Activated T-cell treated with anti-CD3 and anti-CD28 coated beads, Interleukin-2, amount 50 U/mL, for 24 hours (primary cell): Measurements from ENCODE around the gene QTRT2.

Source experiments
- DNase-seq: peaks from one replicate; pipeline ENCODE4 v3.0.0-alpha.2; 2020
- H3K27ac Mint-ChIP-seq: 2 replicates; pipeline ENCODE4 v1.8.0; 2020; ENCODE audit warnings: mild to moderate bottlenecking, mixed read lengths
- H3K27me3 Mint-ChIP-seq: 2 replicates; pipeline ENCODE4 v1.8.0; 2020; ENCODE audit warnings: mixed read lengths
- H3K36me3 Mint-ChIP-seq: 2 replicates; pipeline ENCODE4 v1.8.0; 2020; ENCODE audit warnings: low read depth, mixed read lengths
- H3K4me1 Mint-ChIP-seq: 2 replicates; pipeline ENCODE4 v1.8.0; 2020; ENCODE audit warnings: low read depth, mixed read lengths
- H3K4me3 Mint-ChIP-seq: 2 replicates; pipeline ENCODE4 v1.8.0; 2020; ENCODE audit warnings: mild to moderate bottlenecking, moderate library complexity, mixed read lengths
- H3K9me3 Mint-ChIP-seq: 2 replicates; pipeline ENCODE4 v1.8.0; 2020; ENCODE audit warnings: mixed read lengths

QTRT2 gene

DNA sequence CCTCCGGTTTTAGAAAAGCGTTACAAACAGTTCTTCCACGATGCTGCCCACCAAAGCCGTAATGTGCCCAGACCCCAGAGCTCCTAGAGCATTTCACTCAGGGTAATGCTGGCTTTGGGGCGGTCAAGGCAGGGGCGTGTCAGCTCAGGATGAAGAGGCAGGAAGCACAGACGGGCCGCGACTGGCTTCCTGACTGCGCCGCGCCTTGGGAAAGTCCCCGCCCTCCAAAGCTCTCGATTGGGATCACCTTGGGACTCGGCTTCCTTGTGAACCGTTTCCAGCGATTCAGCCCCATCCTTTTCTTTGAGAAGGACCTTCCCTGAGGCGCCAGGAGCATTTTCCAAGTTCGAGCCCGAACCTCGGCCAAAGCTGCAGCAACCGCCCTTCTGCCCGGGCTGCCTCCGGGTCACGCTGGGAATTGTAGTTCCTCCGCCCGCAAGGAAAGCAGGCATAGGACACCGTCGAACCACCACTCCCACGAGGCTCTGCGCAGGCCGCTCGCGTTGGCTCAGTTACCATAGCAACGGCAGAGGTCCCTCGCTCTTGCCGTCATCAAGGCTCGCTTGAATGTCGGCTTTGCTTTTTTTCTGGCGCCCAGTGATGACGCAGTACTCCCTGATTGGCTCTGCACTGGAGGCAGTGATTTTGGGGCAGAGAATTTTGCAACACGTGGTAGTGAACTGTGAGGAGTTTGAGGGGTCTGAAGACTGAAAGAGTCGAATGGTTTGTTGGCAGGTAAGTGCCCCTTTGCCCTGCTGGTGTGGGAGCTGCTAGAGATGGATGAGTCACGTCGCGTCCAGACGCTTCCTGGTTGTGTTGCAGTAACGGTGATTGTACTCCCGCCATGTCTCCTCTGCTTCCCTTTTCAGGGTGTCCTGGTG lies at the start of gene QTRT2, which contains the start of gene CCDC191:
Gene QTRT2, plus strand, starts transcription at position 608 of the 881 bp plus-strand sequence. CDS start 8,521 bp downstream, outside the sequence.
Gene CCDC191, minus strand, starts transcription at position 397 of the 881 bp plus-strand sequence. Its CDS starts 60 bp downstream, at position 337.
- peak within 1 kb of the TSS; percentile 99 for H3K27ac Mint-ChIP-seq
- no peaks in the 10 kb centered on the region for H3K27me3 Mint-ChIP-seq
- H3K9me3 Mint-ChIP-seq = no peaks in the 10 kb centered on the region
- H3K4me3 Mint-ChIP-seq = peak within 1 kb of the TSS; percentile 95
- DNase-seq = peak; percentile 95
- peaks cover 51% of the 10 kb centered on the region for H3K36me3 Mint-ChIP-seq
- peaks cover 44% of the 10 kb centered on the region for H3K4me1 Mint-ChIP-seq

DNA sequence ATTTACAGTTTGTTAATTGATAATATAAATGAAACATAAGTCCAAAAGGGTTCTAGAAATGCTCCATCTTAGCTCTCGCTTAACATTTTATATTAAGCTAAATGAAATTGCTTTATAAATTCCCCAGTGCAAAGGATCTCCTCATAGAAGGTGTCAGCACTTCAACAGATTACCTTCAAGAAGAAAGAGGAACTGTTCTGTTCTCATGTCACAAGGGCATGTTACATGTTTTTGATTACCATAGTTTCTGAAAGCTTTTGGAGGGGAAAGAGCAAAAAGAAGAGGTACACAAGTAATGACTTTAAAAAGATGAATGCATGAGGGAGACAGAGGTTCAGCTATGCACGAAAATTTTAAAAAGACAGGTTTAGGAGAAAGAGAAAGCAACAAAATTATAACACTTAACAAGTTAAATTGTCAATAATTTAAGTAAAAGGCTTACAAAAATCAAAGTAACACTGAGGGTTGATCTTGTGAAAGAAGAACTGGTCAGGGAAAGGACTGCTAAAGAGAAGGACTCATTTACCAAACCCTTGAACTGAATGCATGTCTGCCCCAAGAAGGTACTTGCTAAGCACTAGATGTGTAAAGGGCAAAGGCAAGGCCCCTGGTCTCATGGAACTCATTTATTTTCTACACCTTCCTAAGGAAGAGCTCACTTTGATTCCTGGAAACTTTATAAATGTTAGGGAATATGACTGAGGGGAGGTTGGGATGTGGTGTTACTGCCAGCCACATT lies 45.3 kb upstream of the QTRT2 start:
- Mint-ChIP-seq H3K9me3 (no peaks in the 10 kb centered on the region), H3K4me1 (no peaks in the 10 kb centered on the region), H3K4me3 (no peak overlapping the region), H3K27me3 (no peaks in the 10 kb centered on the region), H3K27ac (no peak overlapping the region), H3K36me3 (peaks cover 1% of the 10 kb centered on the region)
- no peak for DNase-seq

DNA sequence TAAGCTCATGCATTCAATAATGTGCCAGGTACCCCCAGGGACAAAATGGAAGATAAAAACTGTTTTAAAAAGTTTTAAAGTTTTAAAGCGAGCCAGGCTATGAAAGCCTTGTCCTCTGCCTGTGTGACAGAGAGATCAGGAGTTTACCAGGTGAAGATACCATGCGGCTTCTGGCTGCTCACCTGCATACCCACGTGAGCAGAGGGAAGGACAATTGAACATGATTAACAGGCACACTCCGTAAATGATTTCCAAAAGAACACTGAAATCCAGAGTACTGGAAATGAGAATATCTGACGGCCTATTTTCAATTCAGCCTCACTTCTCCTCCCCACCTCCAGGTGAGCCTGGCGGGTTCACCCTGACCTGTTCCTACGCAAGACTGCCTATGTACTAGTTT lies 42.3 kb upstream of the QTRT2 start:
- H3K4me1 Mint-ChIP-seq = no peaks in the 10 kb centered on the region
- no peak overlapping the region for H3K27ac Mint-ChIP-seq
- H3K9me3 Mint-ChIP-seq = no peaks in the 10 kb centered on the region
- no peak for DNase-seq
- H3K27me3 Mint-ChIP-seq = no peaks in the 10 kb centered on the region
- no peaks in the 10 kb centered on the region for H3K36me3 Mint-ChIP-seq
- H3K4me3 Mint-ChIP-seq = no peak overlapping the region

DNA sequence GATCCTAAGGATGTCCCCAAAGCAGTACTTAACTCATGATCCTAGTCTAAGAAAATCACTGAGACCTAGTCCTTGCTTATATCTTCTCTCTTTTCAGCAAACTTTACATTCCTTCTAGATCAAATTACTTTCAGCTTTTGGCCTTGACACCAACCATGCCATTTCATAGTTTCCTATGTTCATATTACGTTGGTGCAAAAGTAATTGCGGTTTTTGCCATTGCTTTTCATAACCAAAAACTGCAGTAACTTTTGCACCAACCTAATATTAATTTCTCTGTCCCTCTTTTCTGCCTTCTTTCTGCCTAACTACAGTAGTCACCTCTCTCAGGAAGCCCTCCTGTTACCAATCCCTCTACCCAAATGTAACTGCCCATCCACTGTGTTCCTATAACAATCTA lies 37.1 kb upstream of the QTRT2 start:
- no peaks in the 10 kb centered on the region for H3K27me3 Mint-ChIP-seq
- no peak for DNase-seq
- no peaks in the 10 kb centered on the region for H3K36me3 Mint-ChIP-seq
- no peak overlapping the region for H3K27ac Mint-ChIP-seq
- H3K4me1 Mint-ChIP-seq = peaks cover 7% of the 10 kb centered on the region
- no peak overlapping the region for H3K4me3 Mint-ChIP-seq
- H3K9me3 Mint-ChIP-seq = no peaks in the 10 kb centered on the region

DNA sequence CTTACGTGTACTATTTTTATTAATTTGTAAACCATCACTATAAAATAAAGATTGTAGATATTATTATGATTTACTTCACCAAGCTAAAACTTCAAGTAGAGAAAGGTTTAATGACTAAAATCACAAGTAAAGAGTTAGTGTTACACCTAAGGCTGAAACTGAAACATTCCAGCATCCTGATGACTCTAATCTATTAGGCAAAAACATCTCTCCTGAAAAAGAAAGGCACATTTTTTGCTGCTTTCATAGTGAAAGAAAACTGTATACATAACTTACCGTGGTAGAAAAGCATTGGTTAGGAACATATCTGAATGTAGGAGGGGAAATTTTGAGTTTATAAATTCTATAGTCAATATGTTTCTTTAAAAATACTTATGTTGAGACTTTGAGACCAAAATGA lies 35.6 kb upstream of the QTRT2 start:
- Mint-ChIP-seq H3K4me3 (no peak overlapping the region), H3K27ac (peak overlapping the region; percentile 68), H3K36me3 (no peaks in the 10 kb centered on the region), H3K9me3 (no peaks in the 10 kb centered on the region), H3K27me3 (no peaks in the 10 kb centered on the region), H3K4me1 (peaks cover 7% of the 10 kb centered on the region)
- DNase-seq = no peak

DNA sequence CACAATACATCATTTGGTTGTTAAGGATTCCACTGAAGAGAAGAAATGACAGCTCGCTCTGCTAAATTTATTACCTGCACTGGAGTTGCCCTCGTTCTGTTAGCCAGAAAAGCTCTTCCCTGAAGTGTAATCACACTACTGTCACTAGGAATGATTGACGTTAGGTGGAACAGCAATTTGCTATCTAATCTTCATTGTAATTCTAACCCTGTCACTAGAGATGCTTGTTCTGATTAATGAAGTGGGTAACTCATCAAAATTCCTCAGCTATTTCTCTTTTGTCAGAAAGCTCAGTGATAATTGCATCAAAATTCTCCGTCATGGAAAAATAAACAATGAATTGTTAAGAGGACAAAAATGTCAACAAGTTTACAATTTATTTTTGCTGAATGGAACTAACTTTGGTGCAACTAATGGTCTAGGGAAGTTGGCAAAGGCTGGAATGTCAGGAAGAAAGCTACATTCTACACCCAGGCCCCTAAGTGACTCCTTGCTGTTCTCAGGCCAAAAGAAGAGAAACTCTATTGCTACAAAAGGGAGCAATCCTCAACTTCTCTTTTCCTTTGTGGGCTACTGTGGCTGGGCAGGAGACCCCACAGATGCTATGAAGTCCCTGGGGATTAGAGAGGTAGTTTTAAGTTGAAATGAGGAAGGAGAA lies 34.3 kb upstream of the QTRT2 start:
- no peak overlapping the region for H3K4me3 Mint-ChIP-seq
- no peaks in the 10 kb centered on the region for H3K27me3 Mint-ChIP-seq
- H3K36me3 Mint-ChIP-seq = no peaks in the 10 kb centered on the region
- H3K4me1 Mint-ChIP-seq = peaks cover 7% of the 10 kb centered on the region
- no peak overlapping the region for H3K27ac Mint-ChIP-seq
- H3K9me3 Mint-ChIP-seq = no peaks in the 10 kb centered on the region
- DNase-seq = no peak

DNA sequence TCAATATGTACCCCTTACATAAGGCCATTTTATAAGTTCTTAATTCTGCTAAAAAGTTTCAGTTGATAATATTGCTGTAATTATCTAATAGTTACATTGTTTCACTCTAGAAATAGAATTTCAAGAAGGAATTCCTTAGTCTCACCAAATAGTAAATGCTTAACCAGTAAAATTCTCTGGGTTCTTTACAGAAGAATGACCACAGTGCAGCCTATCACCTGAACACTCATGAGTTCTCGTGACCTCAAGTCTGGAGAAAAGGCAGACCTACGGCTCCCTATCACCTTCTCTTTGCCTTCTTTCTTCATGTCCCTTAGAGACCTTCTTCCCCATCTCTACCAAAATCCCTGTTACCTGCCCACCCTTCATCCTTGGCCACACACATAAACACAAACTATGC lies 31.1 kb upstream of the QTRT2 start:
- Mint-ChIP-seq H3K4me3 (no peak overlapping the region), H3K27ac (no peak overlapping the region), H3K27me3 (no peaks in the 10 kb centered on the region), H3K9me3 (no peaks in the 10 kb centered on the region), H3K36me3 (peaks cover 3% of the 10 kb centered on the region), H3K4me1 (peaks cover 5% of the 10 kb centered on the region)
- no peak for DNase-seq

DNA sequence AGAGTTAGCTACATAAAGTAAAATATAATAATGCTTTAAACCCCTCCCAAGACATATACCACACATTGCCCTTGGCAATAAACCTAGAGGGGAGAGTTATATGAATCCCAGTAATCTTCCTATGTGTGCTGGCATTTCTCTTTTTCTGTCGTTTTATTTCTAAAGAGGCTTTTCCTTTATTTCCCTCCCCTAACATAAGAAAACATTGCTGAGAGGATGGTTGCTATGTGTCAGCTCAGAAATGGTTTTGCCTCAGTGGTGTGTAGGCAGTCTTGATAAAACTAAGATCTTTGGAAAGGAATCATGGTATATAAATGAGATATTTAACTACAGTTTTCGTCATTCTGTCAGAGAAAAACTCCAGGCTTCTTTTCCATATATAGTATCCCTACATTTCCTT lies 30.2 kb upstream of the QTRT2 start:
- H3K27ac Mint-ChIP-seq = no peak overlapping the region
- no peak overlapping the region for H3K4me3 Mint-ChIP-seq
- DNase-seq = no peak
- H3K36me3 Mint-ChIP-seq = peaks cover 3% of the 10 kb centered on the region
- no peaks in the 10 kb centered on the region for H3K9me3 Mint-ChIP-seq
- H3K4me1 Mint-ChIP-seq = peaks cover 2% of the 10 kb centered on the region
- H3K27me3 Mint-ChIP-seq = no peaks in the 10 kb centered on the region

DNA sequence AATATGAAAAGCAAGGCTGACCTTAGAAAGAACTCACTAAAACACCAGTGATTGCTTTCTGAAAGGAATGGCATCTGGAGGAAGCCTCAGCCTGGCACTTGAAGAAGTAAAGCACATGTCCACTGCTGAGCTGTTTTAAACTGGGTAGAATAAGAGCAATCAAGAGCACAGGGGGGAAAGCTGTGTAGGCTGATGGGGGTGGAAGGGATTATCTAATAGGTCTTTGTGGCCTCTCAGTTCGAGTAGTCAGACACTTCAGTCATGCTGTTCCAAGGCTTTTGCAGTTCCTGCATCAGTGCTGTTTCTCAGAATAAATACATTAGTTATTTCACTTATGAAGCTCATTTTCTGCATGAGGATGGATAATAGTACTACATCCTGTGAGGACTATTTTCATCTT lies 22.8 kb upstream of the QTRT2 start:
- H3K27me3 Mint-ChIP-seq = no peaks in the 10 kb centered on the region
- peak overlapping the region; percentile 27 for H3K27ac Mint-ChIP-seq
- H3K36me3 Mint-ChIP-seq = peaks cover 17% of the 10 kb centered on the region
- no peaks in the 10 kb centered on the region for H3K9me3 Mint-ChIP-seq
- peaks cover 2% of the 10 kb centered on the region for H3K4me1 Mint-ChIP-seq
- no peak for DNase-seq
- no peak overlapping the region for H3K4me3 Mint-ChIP-seq

DNA sequence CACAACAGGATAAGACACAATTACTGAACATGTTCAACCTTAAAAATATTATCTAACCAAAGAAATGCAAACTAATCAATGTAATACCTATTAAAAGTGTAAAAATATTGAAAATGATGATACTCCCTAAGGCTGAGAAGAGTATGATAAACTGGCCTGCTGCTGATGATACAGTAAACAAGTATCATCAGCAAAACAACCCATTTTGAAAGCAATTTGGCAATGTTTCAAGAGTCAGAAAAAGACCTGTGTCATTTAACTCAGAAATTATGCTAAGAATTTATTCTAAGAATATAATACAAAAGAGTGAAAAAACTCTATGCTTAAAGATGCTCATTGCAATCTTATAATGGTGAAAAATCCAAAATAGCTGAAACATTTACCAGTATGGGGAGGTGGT lies 22.3 kb upstream of the QTRT2 start:
- H3K4me1 Mint-ChIP-seq = peaks cover 2% of the 10 kb centered on the region
- no peaks in the 10 kb centered on the region for H3K27me3 Mint-ChIP-seq
- H3K27ac Mint-ChIP-seq = no peak overlapping the region
- no peak overlapping the region for H3K4me3 Mint-ChIP-seq
- no peak for DNase-seq
- H3K36me3 Mint-ChIP-seq = peaks cover 15% of the 10 kb centered on the region
- no peaks in the 10 kb centered on the region for H3K9me3 Mint-ChIP-seq

DNA sequence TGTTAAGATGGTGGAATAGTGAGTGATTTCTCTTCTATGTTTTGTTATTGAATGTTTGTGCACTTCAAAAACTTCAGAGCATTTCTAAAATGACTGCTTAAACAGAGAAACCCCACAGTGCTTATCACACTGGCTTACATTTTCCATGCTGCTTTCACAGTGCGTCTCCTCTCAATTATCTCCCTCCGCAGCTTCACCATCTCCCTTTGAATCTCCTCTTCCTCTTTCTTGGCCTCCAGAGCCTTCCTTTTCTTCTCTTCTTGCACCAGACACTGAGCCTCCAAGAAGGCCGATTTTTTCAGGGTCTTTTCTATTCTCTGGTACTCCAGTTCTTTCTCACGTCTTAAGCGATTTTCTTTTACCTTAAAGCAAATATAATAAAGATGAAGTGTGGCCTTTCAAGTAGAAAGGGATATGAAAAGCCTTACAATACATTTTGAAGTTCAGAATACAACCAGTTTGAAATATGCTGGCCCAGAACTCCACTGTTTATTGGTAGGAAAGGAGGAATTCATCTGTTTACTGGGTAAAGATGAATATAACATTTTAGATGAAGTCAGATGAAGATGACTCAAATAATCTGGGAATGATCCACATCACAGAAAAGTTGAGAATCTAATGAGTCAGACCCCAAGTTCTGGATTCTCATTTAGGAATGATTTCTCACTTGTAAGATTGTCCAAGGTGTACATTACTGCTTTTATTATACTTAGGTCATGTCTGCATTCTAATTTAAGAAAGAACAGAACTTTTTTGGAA lies 21.6 kb upstream of the QTRT2 start:
- Mint-ChIP-seq H3K9me3 (no peaks in the 10 kb centered on the region), H3K4me3 (no peak overlapping the region), H3K36me3 (peaks cover 15% of the 10 kb centered on the region), H3K4me1 (peaks cover 2% of the 10 kb centered on the region), H3K27ac (no peak overlapping the region), H3K27me3 (no peaks in the 10 kb centered on the region)
- no peak for DNase-seq

DNA sequence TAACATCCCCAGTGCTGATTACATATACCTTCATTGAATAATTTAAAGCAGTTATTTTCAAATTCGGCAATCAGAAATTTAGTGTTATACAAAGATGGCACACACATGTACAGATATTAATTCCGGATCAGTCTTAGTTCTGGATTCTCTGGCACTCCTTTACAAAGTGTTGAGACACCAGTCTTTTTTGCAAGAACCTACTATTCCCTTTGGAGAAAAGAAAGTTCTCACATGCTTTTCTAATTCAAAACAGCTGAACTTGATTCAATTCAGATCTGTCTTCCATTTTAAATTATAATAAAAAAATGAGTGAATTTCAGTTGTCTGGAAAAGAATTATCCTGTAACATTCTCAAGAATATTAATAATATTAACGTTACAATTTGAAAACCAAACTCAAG lies 20.6 kb upstream of the QTRT2 start:
- Mint-ChIP-seq H3K4me1 (peaks cover 2% of the 10 kb centered on the region), H3K4me3 (no peak overlapping the region), H3K27me3 (no peaks in the 10 kb centered on the region)

DNA sequence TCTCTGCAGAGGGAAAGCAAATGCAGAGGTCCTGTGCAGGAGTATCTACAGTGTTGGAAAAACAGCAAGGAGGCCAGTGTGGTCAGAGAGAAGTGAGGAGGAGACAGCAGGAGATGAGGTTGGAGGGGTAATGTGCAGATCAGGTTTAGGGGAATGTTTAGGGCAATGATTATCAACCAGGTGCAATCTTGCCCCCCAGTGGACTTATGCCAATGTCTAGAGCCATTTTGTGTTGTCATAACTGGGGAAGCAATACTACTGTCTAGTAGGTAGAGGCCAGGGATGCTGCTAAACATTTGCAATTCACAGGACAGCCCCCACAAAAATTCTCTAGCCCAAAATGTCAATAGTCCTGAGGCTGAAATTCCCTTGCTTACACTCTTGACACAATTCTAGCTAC lies 13.3 kb upstream of the QTRT2 start:
- Mint-ChIP-seq H3K36me3 (peaks cover 4% of the 10 kb centered on the region), H3K4me3 (no peak overlapping the region), H3K27ac (no peak overlapping the region), H3K9me3 (no peaks in the 10 kb centered on the region), H3K27me3 (no peaks in the 10 kb centered on the region), H3K4me1 (no peaks in the 10 kb centered on the region)
- DNase-seq = no peak

More for the DNA sequence above, 20.6 kb upstream of the QTRT2 start:
- Mint-ChIP-seq H3K36me3 (peaks cover 15% of the 10 kb centered on the region), H3K9me3 (no peaks in the 10 kb centered on the region), H3K27ac (no peak overlapping the region)
- no peak for DNase-seq

DNA sequence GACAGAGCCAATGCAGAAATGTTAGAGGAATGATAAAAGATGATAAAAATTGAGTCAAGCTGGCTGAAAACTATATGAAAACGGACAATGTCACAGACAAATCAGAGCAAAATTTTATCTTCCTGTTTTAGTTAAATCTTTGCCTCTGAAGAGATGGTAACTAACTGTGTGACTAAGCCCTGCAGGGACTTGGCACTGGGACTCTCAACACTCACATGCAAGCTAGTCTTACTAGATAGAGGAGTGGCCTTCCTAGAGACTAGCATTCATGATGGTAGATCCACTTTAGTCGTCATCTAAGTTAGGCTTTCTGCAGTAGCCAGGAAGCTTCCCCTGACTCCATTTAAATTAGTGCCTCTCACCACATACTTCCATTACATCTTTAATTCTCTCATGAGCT lies 4.3 kb upstream of the QTRT2 start:
- Mint-ChIP-seq H3K27ac (no peak overlapping the region), H3K27me3 (no peaks in the 10 kb centered on the region)
- DNase-seq = no peak

More for the DNA sequence above, 4.3 kb upstream of the QTRT2 start:
- H3K4me1 Mint-ChIP-seq = peaks cover 11% of the 10 kb centered on the region
- peaks cover 14% of the 10 kb centered on the region for H3K36me3 Mint-ChIP-seq
- H3K4me3 Mint-ChIP-seq = no peak overlapping the region
- H3K9me3 Mint-ChIP-seq = no peaks in the 10 kb centered on the region
